GM10266 (cell line): ENCODE measurements around the gene B4GALT5.
"Not testable (repeated sequence)": the region's sequence is repeated elsewhere in the genome, so short reads cannot be mapped to it uniquely, and the experiment has no call there.

ENCODE experiments used
- DNase-seq: peaks from one replicate; pipeline ENCODE4 v3.0.0; 2012; ENCODE audit errors: extremely low spot score
- CTCF ChIP-seq: IDR thresholded peaks from 2 replicates; pipeline ENCODE4 v1.5.1; 2012; ENCODE audit warnings: mild to moderate bottlenecking, low read depth; ENCODE audit not compliant: control insufficient read depth, insufficient read depth; ENCODE audit errors: missing control alignments

B4GALT5 gene

GRCh38 chr20:49713753-49714712 is at the start of gene B4GALT5:
Gene B4GALT5 (minus strand): TSS chr20:49713878. CDS start chr20:49713690, 188 bp downstream.
- no peak for TF ChIP-seq CTCF
- peak; percentile 89 for DNase-seq

GRCh38 chr20:49762940-49763766 is 49.5 kb upstream of the B4GALT5 start:
- DNase-seq = no peak
- no peak for TF ChIP-seq CTCF

GRCh38 chr20:49761888-49762287 is 48.2 kb upstream of the B4GALT5 start:
- not testable (repeated sequence) for DNase-seq

GRCh38 chr20:49759266-49759950 is 45.7 kb upstream of the B4GALT5 start:
- no peak for DNase-seq

GRCh38 chr20:49758781-49759180 is 45.1 kb upstream of the B4GALT5 start:
- DNase-seq = no peak
- TF ChIP-seq CTCF = no peak

More at GRCh38 chr20:49759266-49759950, 45.7 kb upstream of the B4GALT5 start:
- no peak for TF ChIP-seq CTCF

- no peak for TF ChIP-seq CTCF
- no peak for DNase-seq
Observed at GRCh38 chr20:49757597-49757996, 43.9 kb upstream of the B4GALT5 start.

GRCh38 chr20:49756241-49756640 is 42.6 kb upstream of the B4GALT5 start:
- no peak for TF ChIP-seq CTCF
- no peak for DNase-seq
